HG03575 (cell line): ENCODE results near the gene ZC3H11A.
"Not testable (repeated sequence)": the region's sequence is repeated elsewhere in the genome, so short reads cannot be mapped to it uniquely, and the experiment has no call there.

Experiments used
- ATAC-seq: cut with Tn5 transposase; IDR thresholded peaks from one replicate; pipeline ENCODE4 v1.9.1; 2021; ENCODE audit not compliant: unreplicated experiment, insufficient number of reproducible peaks, low FRiP score; ENCODE audit errors: extremely low read depth

ZC3H11A gene

DNA sequence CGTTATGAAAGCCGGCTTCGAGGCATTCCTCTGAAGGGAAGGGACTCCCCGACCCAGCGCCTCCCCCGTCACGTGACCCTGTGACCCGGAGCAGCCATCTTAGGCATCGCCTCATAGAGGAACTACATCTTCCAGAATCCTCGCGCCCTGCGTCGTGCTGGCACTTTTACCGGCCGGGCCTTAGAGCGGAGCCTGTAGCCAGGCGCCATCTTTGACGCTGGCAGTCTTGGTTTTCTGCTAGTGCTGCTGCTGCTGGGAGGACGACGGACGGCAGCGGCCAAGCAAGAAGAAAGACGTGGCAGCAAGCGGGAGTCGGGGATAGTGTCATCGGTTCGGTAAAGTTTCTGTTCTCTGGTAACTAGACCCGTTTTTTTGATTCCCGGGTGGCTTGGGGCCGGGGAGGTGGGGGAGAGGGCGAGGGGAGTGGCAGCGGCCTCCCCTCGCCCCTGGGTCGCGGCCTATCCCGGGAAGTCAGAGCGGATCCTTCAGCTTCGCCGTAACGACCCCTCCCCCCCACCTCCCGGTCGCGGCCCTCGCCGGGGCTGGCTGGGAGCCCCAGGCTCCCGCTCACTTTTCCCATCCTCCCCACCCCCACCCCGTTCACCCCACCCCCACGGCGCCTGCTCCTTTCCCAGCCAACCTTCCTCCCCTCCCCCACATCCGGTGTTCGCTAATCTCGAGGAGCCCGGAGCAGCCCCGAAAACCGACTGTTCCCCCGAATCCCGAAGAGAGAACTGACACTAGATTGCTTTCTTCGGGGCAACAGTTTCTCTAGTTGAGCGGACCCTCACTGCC, at the start of gene ZC3H11A, which contains the start of gene ZBED6:
Gene ZC3H11A, plus strand, starts transcription at position 183 of the 795 bp plus-strand sequence. CDS start 21,448 bp downstream, outside the sequence.
Gene ZBED6, plus strand, starts transcription at position 183 of the 795 bp plus-strand sequence. CDS start 1,900 bp downstream, outside the sequence.
- ATAC-seq, result peak; percentile 84

DNA sequence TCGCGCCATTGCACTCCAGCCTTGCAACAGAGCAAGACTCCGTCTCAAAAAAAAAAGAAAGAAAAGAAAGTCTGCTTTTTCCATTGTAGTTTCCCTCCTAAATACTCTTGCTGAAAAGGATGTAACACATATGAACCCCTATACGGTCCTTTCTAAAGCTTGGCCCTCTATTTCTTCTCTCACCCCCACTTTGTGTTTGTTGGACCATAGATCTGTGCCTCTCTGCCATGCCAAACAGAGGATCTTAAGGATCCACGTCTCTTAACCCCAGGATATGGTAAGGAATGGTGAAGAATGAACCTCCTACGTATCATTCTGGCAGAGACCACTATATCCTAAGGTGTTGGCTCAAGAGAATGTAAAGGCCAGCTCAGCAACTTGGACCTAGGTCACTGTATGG, 49.1 kb upstream of the ZC3H11A start:
- no peak for ATAC-seq

- ATAC-seq, result no peak
Observed at GRCh38 chr1:203751051-203751450, 44.4 kb upstream of the ZC3H11A start.

DNA sequence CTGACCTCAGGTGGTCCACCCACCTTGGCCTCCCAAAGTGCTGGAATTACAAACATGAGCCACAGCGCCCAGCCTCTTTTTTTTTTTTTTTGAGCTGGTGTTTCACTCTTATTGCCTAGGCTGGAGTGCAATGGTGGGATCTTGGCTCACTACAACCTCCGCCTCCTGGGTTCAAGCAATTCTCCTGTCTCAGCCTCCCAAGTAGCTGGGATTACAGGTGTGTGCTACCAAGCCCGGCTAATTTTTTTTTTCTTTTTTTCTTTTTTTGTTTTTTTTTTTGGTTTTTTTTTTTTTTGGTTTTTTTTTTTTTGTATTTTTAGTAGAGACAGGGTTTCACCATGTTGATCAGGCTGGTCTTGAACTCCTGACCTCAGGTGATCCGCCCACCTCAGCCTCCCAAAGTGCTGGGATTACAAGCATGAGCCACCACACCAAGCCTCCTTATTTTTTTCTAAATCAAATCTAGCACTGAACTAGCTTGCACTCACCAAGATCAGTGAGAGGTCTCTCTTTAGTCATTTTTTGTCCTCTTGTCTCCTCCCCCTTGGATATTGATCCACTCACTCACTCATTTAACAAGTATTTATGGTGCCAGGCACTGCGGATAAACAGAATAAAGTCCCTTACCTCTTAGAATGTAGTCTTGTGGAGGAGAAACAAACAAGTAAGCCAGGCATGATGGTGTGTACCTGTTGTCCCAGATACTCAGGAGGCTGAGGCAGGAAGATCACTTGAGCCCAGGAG, 43.6 kb upstream of the ZC3H11A start:
- not testable (repeated sequence) for ATAC-seq

- no peak for ATAC-seq
Observed at GRCh38 chr1:203754455-203754864, 41.0 kb upstream of the ZC3H11A start.

GRCh38 chr1:203756036-203756435, 39.4 kb upstream of the ZC3H11A start:
- no peak for ATAC-seq

GRCh38 chr1:203758749-203759148, 36.7 kb upstream of the ZC3H11A start:
- not testable (repeated sequence) for ATAC-seq

- ATAC-seq, result no peak
Observed at GRCh38 chr1:203760506-203760905, 34.9 kb upstream of the ZC3H11A start.

DNA sequence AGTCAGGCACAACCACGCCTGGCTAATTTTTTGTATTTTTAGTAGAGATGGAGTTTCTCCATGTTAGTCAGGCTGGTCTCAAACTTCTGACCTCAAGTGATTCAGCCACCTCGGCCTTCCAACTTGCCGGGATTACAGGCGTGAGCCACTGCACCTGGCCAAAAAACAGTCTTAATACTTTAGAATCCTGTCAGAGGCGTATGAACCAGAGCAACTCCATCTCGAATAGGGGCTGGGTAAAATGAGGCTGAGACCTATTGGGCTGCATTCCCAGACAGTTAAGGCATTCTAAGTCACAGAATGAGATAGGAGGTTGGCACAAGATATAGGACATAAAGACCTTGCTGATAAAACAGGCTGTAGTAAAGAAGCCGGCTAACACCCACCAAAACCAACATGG, 33.5 kb upstream of the ZC3H11A start:
- ATAC-seq, result not testable (repeated sequence)

GRCh38 chr1:203763505-203763904, 31.9 kb upstream of the ZC3H11A start:
- no peak for ATAC-seq

- ATAC-seq, result no peak
Observed at GRCh38 chr1:203764105-203765028, 31.1 kb upstream of the ZC3H11A start.

- no peak for ATAC-seq
Observed at GRCh38 chr1:203765029-203765837, 30.2 kb upstream of the ZC3H11A start, which contains the start of gene LAX1. Gene LAX1 (plus strand): TSS chr1:203765183. CDS start chr1:203765566, 383 bp downstream.

DNA sequence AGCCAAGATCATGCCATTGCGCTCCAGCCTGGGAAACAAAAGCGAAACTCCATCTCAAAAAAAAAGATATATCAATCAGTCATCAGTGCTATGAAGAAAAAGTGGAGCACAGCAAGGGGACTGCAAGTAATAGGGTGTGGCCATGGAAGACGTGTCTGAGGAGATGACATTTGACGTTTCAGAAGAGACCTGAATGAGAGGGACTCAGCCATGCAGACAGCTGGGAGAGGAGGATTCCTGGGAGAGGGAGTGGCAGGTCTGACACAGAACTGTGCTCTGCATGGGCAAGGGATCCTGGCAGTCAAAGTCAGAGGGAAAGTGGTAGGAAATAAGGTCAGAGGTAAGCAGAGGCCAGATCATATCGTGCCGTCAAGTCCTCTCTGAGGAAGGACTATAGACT, 27.2 kb upstream of the ZC3H11A start:
- no peak for ATAC-seq

DNA sequence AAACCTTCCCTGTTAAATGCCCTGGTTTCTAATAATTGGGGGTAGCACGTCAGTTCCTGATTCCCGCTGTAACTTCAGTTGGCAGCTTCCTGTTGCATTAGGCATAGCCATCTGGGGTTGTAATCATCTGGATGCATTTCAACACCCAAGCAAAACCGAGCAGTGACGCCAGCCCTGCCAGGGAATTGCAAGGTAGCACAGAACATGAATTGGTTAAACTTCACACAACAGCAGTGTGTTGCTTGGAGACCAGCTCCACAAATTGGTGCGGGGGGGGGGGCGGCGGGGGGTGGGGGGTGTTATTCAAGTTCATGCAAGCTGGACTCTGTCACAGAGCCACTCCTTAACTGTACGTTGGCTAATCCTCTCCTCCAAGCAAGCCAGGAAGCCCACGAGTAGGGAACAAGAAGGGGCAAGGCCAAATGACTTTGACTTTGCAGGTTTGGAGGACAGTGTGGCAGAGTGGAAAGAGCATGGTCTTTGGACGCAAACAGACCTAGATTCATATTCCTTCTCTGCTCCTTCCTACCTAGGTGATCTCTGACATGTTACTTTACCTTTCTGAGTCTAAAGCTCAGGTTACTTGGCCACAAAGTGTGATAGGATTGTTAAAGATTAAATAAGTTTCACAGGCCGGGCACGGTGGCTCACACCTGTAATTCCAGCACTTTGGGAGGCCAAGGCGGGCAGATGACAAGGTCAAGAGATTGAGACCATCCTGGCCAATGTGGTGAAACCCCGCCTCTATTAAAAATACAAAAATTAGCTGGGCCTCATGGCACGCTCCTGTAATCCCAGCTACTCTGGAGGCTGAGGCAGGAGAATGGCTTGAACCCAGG, 25.7 kb upstream of the ZC3H11A start:
- no peak for ATAC-seq

- ATAC-seq, result no peak
Observed at GRCh38 chr1:203771901-203772301, 23.5 kb upstream of the ZC3H11A start.

- no peak for ATAC-seq
Observed at GRCh38 chr1:203772836-203773235, 22.6 kb upstream of the ZC3H11A start.

GRCh38 chr1:203776636-203777035, 18.8 kb upstream of the ZC3H11A start:
- no peak for ATAC-seq
